ENCODE measurements around the gene ACSS3. TPM values are rescaled to one million over a fixed set of nuclear protein-coding genes. Genes with fewer than 3 reads are reported as not detected.

ACSS3 gene
- total and polyA plus RNA-seq, 10 of the 15 experiments (the other 5 are each of a cell fraction or from before 2014, with no cell fraction given): 0.06 to 0.31 TPM; not detected in 8

DNA sequence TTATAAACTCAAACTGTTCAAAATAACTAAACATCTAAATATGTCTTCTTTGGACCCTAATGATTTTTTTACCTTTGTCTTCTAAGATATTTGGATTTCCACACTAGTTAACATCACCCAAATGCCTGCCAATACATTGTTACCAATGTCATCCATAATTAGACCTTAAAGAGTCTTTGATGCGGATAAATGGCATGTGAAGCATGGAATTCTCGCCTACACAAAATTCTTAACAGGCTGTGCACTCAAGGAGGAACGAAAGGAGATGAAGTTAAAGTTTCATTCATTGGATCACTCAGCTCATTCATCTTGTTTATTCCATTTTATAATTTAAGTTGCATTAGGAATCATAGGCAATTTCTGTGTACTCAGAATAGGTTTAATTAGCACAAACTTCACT is 219.7 kb downstream of the ACSS3 start:
- H2AFZ ChIP-seq (ENCODE audit: control insufficient read depth, low read depth, low read length): no peak overlapping the region
- H3K9me3 ChIP-seq (replicated peaks; ENCODE audit: control insufficient read depth, insufficient read depth, low read length): no peaks in the 10 kb centered on the region
- no peak overlapping the region for H3K27ac ChIP-seq (ENCODE audit: control insufficient read depth, insufficient read depth)
- DNase-seq (ENCODE audit: low read depth, low spot score) (no peak), FAIRE-seq (no peak), ATAC-seq (no peak)
- H3K36me3 ChIP-seq (ENCODE audit: control insufficient read depth in 2 of 2, insufficient read depth in 2 of 2, low read length in 1 of 2): no peaks in the 10 kb centered on the region
- H3K27me3 ChIP-seq (replicated peaks in 1 of 2; ENCODE audit: control insufficient read depth in 2 of 2, insufficient read depth in 2 of 2, low read length in 1 of 2): no peaks in the 10 kb centered on the region
- no peak overlapping the region for H3K9ac ChIP-seq (ENCODE audit: control insufficient read depth, insufficient read depth, low read length)
- no peak overlapping the region for H3K4me2 ChIP-seq (ENCODE audit: control insufficient read depth, insufficient read depth)
- CTCF ChIA-PET: interaction anchor here (1.5 kb wide), 1 partner anchor 14 kb away, joined by 4 read pairs; no protein-coding TSS in a partner anchor
- no peak for TF ChIP-seq ZZZ3 (IDR thresholded peaks at IDR 0.05; ENCODE audit: control insufficient read depth, insufficient read length, low read depth)
- no peaks in the 10 kb centered on the region for H4K20me1 ChIP-seq (ENCODE audit: control insufficient read depth, insufficient read depth)
- in situ Hi-C loops (cut with MboI) (no loop called here), intact Hi-C loops (cut with micrococcal nuclease; ENCODE audit: unreplicated experiment) (no loop called here)
- BruUV-seq (replicated peaks): no TSS peak
- no peaks in the 10 kb centered on the region for H3K4me1 ChIP-seq (ENCODE audit: control insufficient read depth, insufficient read depth, low read length)
- RAD21 ChIA-PET (ENCODE audit: unreplicated experiment): no interaction called here
- 2% methylated on average over 3 of the region's 3 CpGs for WGBS (ENCODE audit: insufficient coverage, insufficient replicate concordance, low lambda C conversion rate, missing lambda C conversion rate)
- no peaks in the 10 kb centered on the region for H3K79me2 ChIP-seq (ENCODE audit: control insufficient read depth, insufficient read depth, low read length)
- POLR2A ChIA-PET: no interaction called here
- no peak overlapping the region for H3K4me3 ChIP-seq
- SMC1A ChIA-PET (ENCODE audit: uncharacterized antibody, unreplicated experiment): no interaction called here

DNA sequence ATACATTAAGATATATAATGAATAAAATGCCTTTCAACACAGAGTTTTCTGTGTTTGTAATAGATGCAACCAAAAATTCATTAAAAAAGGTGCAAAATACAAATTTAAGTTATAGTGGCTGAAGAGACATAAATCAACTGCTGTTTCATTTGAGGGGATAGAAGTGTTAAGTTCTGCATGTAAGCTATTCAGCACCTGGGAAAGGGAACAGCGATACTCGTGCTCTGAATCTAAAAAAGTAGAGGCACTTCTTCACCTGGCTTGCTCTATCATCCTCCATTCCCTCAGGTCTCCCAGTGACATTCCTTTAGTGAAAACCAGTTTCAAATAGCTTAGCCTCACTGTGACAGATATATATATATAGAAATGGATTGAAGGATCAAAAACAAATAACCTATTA is 222.6 kb downstream of the ACSS3 start:
- no TSS peak for BruUV-seq (replicated peaks)
- Histone ChIP-seq H4K20me1 (ENCODE audit: control insufficient read depth, insufficient read depth) (no peaks in the 10 kb centered on the region), H3K9ac (ENCODE audit: control insufficient read depth, insufficient read depth, low read length) (no peak overlapping the region), H3K4me3 (no peak overlapping the region), H3K9me3 (replicated peaks; ENCODE audit: control insufficient read depth, insufficient read depth, low read length) (no peaks in the 10 kb centered on the region), H3K79me2 (ENCODE audit: control insufficient read depth, insufficient read depth, low read length) (no peaks in the 10 kb centered on the region), H3K4me1 (ENCODE audit: control insufficient read depth, insufficient read depth, low read length) (no peaks in the 10 kb centered on the region), H3K4me2 (ENCODE audit: control insufficient read depth, insufficient read depth) (no peak overlapping the region), H3K36me3 (ENCODE audit: control insufficient read depth in 2 of 2, insufficient read depth in 2 of 2, low read length in 1 of 2) (no peaks in the 10 kb centered on the region), H3K27me3 (replicated peaks in 1 of 2; ENCODE audit: control insufficient read depth in 2 of 2, insufficient read depth in 2 of 2, low read length in 1 of 2) (no peaks in the 10 kb centered on the region), H3K27ac (ENCODE audit: control insufficient read depth, insufficient read depth) (no peak overlapping the region), H2AFZ (ENCODE audit: control insufficient read depth, low read depth, low read length) (no peak overlapping the region)
- in situ Hi-C loops (cut with MboI): no loop called here
- intact Hi-C loops (cut with micrococcal nuclease; ENCODE audit: unreplicated experiment): no loop called here
- TF ChIP-seq, protein P1, sequence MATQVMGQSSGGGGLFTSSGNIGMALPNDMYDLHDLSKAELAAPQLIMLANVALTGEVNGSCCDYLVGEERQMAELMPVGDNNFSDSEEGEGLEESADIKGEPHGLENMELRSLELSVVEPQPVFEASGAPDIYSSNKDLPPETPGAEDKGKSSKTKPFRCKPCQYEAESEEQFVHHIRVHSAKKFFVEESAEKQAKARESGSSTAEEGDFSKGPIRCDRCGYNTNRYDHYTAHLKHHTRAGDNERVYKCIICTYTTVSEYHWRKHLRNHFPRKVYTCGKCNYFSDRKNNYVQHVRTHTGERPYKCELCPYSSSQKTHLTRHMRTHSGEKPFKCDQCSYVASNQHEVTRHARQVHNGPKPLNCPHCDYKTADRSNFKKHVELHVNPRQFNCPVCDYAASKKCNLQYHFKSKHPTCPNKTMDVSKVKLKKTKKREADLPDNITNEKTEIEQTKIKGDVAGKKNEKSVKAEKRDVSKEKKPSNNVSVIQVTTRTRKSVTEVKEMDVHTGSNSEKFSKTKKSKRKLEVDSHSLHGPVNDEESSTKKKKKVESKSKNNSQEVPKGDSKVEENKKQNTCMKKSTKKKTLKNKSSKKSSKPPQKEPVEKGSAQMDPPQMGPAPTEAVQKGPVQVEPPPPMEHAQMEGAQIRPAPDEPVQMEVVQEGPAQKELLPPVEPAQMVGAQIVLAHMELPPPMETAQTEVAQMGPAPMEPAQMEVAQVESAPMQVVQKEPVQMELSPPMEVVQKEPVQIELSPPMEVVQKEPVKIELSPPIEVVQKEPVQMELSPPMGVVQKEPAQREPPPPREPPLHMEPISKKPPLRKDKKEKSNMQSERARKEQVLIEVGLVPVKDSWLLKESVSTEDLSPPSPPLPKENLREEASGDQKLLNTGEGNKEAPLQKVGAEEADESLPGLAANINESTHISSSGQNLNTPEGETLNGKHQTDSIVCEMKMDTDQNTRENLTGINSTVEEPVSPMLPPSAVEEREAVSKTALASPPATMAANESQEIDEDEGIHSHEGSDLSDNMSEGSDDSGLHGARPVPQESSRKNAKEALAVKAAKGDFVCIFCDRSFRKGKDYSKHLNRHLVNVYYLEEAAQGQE (IDR thresholded peaks at IDR 0.05; ENCODE audit: low read depth, low read length): peak; percentile 58; the same call in 1 of the 2 replicates
- TF ChIP-seq ASH2L (IDR thresholded peaks at IDR 0.05; ENCODE audit: borderline replicate concordance, low read depth): no peak
- ChIA-PET POLR2A (no interaction called here), CTCF (interaction anchor here (0.7 kb wide), 1 partner anchor 937 kb away, joined by 3 read pairs; no protein-coding TSS in a partner anchor), RAD21 (ENCODE audit: unreplicated experiment) (no interaction called here), SMC1A (ENCODE audit: uncharacterized antibody, unreplicated experiment) (no interaction called here)
- DNase-seq (ENCODE audit: low read depth, low spot score): no peak
- 33% methylated on average over 2 of the region's 2 CpGs for WGBS (ENCODE audit: insufficient coverage, insufficient replicate concordance, low lambda C conversion rate, missing lambda C conversion rate)
- no peak for ATAC-seq
- FAIRE-seq: no peak
